Peyer's patch (tissue), 4 donors: ENCODE measurements around the gene TNFSF18.

Source experiments
- POLR2A ChIP-seq, 2 donors: fragments of 450-650 bp; IDR thresholded peaks; one replicate each; pipeline ENCODE4 v1.5.1; 2017; ENCODE audit warnings: antibody characterized with exemption in 2 of 2, mild to moderate bottlenecking in 2 of 2, moderate library complexity in 2 of 2
- TF ChIP-seq, protein P1 (sequence below), 6 experiments: fragments of 450-650 bp in 4 of 6; fragments of 200-600 bp in 2 of 6; sonication (generic) in 1 of 6; IDR thresholded peaks; one replicate each; pipeline ENCODE4 v1.5.1; 2017 to 2019; ENCODE audit warnings: antibody characterized with exemption in 6 of 6, mild to moderate bottlenecking in 3 of 6, moderate library complexity in 1 of 6

DNA sequence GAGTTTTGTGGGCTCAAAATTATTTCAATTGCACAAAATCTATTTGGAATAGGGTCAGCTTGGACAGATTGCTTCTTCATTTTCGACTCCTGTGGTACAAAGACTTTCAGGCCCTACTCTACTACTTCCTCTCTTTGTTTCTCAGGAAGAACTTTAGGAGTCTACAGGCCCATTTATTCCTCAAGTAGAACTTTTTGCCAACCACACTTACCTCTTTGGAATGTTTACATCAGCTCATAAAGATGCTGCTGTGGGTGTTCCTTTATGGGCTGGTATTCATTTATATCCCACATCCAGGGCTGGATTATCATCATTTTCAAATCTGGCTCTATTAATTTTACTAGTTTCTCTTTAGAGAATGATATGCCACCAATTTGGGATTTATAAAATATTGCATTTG, 46.3 kb upstream of the TNFSF18 start:
- TF ChIP-seq POLR2A (IDR thresholded peaks at IDR 0.05): no peak
- TF ChIP-seq, protein P1, sequence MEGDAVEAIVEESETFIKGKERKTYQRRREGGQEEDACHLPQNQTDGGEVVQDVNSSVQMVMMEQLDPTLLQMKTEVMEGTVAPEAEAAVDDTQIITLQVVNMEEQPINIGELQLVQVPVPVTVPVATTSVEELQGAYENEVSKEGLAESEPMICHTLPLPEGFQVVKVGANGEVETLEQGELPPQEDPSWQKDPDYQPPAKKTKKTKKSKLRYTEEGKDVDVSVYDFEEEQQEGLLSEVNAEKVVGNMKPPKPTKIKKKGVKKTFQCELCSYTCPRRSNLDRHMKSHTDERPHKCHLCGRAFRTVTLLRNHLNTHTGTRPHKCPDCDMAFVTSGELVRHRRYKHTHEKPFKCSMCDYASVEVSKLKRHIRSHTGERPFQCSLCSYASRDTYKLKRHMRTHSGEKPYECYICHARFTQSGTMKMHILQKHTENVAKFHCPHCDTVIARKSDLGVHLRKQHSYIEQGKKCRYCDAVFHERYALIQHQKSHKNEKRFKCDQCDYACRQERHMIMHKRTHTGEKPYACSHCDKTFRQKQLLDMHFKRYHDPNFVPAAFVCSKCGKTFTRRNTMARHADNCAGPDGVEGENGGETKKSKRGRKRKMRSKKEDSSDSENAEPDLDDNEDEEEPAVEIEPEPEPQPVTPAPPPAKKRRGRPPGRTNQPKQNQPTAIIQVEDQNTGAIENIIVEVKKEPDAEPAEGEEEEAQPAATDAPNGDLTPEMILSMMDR (IDR thresholded peaks at IDR 0.05): no peak
